HG03378 (cell line): Measurements from ENCODE around the gene MORF4L2.

Source experiments
- ATAC-seq: cut with Tn5 transposase; IDR thresholded peaks from one replicate; pipeline ENCODE4 v1.9.1; 2021; ENCODE audit warnings: mild to moderate bottlenecking, moderate library complexity; ENCODE audit not compliant: unreplicated experiment

Gene MORF4L2, protein sequence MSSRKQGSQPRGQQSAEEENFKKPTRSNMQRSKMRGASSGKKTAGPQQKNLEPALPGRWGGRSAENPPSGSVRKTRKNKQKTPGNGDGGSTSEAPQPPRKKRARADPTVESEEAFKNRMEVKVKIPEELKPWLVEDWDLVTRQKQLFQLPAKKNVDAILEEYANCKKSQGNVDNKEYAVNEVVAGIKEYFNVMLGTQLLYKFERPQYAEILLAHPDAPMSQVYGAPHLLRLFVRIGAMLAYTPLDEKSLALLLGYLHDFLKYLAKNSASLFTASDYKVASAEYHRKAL

DNA sequence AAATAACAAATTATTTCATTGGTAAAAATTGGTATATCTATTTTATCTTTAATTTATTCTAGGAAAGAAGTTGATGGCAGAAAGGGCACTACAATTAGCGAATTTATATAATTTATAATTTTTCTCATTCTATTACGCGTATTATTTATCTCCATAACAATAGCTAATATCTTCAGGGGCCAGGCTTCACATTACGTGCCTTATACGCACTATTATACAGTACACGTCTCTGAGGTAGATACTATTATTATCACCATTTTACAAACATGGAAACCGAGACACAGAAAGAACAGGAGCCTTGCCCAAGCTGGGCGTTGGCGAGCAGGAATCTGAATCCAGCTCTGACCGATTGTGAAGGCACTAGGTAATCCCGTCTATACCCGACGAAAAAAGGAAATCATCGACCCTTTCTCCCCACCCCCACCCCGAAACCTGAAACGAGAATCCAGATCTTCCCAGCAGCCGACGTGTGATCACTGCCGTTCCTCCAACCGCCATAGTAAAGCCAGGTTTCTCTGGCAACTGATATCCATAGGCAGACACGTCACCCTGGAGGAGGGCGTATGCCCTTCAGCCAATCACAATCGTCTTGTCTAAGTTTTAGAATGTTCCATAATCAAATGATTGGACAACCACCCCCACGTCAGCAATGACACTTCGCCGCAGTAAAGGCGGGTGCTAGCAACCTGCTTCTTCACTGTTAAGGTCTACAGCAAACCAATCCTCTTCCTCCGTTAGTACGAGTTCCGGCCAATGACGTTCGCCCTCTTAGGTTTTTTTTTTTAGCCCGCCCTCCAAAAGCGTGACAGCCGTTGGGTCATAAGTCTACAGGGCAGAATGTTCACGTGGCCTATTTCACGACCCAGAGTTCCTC is at the start of gene MORF4L2:
Gene MORF4L2, minus strand, starts transcription at position 501 of the 874 bp plus-strand sequence. CDS start 9,672 bp downstream, outside the sequence.
- ATAC-seq = peak; percentile 96

DNA sequence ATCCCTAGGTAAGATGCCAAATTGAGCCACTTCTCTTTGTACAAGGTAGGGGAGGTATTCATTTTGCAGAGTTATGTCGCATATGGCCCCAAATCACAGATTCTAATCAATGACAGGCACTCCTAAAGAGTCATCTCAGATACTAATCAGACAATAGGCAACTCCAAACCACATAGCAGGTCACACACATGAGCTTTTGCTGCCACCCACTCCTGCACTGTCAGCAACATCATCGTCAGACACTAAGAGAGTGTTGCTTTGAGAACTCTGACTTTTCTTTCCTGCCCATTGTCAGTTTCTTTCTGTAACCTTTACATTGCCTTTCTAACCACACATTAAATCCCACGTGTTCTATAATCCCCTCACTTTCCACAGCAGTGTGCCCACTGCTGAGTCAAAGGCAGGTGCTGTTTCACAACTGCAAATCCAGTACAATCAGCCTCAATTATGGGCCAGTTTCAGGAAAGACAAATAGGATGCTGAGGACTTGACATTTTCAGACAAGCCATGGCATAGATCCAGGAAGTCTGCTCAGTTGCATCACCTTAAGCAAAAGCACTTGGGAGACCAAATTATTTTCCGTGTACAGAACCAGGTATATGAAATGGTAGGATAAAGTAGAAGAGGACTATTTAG is 47.7 kb upstream of the MORF4L2 start:
- ATAC-seq = no peak

DNA sequence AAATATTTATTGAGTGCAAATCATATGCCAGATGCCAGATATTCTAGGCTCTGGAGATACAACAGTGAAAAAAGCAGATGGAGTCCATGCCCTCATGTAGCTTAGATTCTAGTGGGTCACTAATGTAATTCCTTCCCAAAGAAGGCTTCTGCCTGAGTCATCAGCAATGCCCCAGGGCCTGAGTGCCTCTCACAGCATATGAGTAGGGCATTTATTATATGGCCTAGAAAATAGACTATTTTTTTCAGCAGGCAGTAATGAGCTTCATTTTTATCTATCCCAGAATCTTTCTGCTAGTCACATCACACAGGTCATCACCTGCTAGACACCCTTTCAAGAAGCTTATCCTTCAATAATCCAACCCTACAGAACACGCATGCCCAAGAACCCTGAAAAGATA is 46.5 kb upstream of the MORF4L2 start:
- ATAC-seq = no peak

DNA sequence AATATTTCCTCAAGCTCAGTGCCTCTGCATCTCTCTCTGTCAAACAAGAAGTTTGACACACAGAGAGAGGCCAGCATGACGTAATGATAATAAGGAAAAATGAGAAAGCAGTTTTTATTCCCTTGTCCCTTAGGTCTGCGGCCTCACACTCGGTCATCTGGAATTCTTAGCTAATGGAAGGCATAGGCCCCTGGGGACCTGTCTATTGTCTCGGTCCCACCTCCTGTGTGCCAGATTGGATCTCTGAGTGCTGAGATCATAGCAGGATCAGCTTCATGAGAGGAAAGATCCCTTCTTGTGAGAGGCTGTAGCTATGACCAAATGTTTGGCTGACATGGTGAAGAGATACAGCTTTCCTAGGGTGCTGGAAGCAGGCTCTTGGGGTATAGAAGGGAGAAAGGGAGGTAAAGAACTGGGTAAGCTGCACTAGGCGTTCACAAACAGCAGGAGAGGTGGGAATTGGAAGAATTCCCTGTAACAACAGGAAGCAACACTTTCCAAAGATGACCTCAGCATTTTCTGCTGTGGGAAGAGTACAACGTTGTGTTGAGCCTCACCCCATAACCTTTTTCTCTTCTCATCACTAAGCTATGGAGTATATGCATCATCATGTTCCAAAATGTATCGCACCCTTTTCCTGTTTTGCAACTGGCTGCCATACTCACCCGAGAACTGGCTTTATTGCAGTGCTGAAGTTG is 44.4 kb upstream of the MORF4L2 start:
- no peak for ATAC-seq

DNA sequence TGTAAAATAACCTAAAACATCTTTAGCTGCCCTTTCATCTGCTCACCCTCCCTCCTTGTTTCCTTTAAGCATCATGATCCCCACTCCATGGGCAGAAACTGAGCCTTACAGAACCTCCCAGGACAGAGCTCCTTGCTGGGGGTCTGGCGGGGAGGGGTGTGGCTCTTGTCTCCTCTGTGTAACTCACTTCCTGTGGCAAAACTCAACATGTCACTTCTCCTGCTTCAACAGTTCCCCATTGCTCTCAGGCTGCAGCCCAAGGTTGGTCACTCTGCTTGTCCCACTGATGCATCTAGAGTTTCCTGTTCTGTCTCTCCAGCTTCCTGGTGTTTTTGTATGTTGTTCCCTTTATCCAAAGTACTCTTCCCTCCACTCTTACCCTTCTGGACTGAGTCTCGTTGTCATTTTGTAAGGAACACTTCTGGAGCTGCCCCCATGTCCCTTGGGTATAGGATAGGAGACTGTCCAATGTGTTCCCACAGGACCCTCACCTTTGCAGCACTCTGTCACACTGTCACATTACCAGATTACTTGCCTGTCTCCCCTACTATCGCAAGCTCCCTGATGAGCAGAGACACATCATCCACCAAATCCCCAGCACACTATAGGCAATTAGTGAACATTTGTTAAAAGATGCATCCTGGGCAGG is 43.8 kb upstream of the MORF4L2 start:
- no peak for ATAC-seq

DNA sequence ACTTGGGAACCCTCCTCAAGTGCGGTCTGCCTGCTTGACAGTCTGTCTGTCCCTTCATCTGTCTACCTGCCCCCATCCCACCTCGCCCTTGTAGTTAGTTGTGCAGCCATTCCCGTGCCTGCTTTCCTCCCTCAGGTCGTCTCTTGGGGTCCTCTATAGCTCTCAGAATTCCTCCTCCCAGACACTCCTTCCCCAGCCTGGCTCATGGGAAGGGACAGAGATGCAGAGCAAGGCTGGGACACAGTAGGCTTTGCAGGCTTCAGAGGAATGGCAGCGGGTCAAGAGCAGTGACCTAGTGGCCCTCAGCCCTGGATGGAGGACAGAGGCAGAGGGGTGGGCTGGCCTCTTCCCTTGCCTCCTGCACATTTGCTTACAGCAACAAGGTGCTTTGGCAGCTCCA is 42.5 kb upstream of the MORF4L2 start:
- no peak for ATAC-seq

DNA sequence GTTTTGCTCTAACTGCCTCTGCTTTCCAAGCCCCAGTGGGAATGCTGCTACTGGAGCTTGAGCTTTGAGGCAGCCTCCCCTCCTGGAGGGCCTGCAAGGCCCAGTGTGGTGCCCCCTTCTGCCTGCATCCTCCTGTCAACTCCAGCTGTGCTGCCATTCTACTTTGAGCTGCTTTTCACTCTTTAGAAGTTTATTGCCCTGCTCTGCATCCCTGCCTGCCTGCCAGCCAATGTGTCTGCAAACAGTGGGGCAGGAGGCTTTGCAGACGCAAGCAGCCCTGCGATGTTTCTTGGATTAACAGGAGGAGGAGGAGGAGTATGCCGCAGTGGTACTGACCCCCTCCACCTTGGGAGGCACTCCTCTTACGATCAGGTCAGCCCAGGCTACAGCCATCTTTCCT is 40.6 kb upstream of the MORF4L2 start:
- ATAC-seq = no peak

DNA sequence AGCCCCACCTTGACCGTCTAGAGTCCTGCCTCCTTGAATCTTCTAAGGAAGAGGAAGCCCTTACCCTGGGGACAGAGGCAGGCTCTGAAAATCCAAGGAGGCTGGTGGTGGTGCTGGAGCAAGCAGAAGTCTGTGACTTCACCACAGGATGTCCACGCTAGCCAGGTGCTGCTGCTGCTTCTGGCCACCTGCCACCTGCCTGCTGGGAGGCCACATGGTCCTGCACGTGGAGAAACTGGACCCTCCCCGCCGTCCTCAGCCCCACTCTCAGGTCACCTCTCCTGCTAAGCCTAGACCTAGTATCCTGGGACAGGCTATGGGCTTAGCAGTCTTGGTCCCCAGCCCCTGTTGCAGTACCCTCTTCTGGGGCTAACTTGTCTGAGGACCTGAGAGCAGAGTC is 40.0 kb upstream of the MORF4L2 start:
- ATAC-seq = no peak

DNA sequence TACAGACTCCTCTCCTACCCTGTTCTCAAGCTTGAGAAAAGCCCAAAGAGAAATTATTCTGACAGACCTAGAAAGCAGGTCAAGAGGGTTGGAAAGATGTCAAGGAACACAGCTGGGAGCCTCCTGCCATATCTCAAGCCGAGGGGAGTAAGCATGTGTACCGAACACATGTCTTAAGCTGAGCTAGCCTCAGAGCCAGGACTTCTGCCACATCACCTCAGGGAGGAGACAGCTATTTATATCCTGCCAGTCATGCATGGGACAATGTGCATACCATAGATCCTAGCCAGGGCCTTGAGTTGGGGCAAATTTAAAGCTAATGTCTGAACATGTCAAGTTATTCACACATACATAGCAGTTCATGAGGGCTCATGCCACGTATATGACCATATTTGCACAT is 36.0 kb upstream of the MORF4L2 start:
- ATAC-seq = no peak

DNA sequence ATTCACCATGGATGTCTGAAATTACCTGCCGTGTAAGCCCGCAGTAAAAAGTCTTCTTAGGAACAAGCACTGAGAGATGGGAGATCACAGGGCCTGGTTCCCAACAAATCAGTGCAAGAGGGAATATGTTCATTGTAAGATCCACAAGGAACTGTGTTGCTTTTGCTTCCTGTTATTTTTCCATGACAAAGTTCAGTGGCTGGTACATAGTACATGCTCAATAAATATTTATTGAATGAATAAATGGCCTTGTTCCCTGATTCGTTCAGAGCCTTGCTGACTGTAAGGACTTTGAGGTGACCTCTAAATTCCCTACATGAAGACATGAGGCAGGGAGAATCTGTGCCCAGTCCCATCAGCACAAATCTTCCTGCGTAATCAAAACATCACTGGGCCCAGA is 31.6 kb upstream of the MORF4L2 start:
- ATAC-seq = no peak

DNA sequence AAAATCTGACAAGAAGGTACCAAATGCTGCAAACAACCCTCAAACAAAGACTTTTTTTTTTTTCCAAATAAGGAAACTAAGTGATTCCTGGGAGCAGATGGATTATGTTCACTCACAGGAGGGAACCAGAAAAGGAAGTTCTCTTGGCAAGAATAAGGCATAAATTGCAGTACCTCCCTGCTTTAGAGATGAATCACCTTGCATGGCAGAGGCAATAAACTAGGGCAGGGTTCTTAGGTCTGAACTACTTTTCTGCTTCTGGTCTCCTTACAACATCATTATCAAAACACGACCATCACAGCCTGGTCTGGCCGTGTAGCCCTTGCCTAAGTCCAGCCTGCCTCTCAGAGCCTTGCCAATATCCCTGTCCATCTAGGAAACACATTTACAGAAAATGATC is 30.5 kb upstream of the MORF4L2 start:
- no peak for ATAC-seq

DNA sequence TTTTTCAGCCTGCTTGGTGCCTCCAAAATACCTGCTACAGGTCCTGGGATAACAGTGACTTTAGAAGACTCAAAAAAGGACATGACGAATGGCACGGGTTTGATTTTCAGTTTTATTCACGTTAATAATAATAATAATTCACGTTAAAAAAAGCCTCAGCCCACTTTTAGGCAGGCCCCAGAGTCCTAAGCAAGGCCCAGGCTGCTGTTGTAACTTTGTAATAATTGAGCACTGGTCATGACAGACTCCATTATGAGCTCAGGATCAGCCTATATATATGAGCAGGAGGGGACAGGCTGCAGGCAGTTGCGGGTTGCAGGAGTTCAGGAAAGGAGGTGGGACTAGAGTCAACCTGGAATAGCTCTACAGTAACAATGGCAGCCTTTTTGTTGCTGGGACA is 24.1 kb upstream of the MORF4L2 start, which contains the start of gene TMEM31:
Gene TMEM31, plus strand, starts transcription at position 301 of the 400 bp plus-strand sequence. CDS start 1,350 bp downstream, outside the sequence.
- no peak for ATAC-seq

DNA sequence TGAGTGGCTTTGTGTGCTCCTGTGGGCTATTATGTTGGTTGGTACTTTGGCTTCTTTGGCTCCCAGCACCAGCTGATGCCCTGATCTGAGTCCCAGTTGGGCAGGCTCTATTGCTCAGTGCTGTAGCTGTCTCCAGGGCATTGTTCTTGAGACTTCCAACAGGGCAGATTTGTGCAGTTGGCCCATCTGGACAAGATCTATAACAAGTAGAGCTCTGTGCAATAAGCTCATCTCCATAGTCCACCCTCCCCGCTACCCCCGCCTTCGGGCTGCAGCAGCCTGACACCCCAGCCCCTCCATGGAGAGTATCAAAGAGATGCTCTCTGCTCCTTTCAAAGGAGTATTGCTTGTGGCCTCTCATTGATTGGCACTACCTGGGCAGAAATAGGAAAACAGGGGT is 18.4 kb upstream of the MORF4L2 start:
- ATAC-seq = no peak

DNA sequence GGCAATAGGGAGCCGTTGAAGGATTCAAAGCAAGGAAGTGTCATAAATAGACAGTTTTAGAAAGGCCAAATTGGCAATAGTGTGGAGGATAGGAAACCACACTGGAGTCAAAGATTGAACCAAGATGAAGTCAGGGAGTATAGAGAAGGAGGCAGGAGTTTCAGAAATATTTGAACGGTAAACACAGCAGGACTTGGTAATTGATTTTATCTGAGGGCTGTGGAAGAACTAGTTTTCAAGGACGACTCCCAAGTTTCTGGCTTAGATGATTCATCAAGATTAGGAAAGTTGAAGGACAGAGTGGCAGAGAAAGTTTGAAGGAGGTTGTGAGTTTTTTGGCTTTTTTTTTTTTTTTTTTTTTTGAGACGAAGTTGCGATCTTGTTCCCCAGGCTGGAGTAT is 12.7 kb upstream of the MORF4L2 start:
- ATAC-seq = no peak

DNA sequence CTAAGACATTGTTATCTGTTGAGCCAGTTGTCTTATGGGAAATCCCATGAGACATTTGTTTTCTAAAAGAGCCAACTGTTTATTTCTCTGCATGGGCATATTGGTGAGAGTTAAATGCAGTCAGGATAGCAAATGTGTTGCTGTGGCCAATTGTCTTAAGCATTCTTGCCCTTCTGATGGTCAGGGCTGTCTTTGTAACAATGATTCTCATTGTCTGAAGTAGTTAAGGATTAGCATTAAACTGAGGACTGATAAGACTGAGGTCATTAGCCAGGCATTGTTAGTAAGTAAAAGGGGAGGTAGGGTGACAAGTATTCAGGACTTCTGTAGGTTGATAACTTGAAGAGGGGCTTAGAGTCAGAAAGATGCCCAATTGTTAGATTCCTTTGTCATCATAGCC is 11.2 kb upstream of the MORF4L2 start:
- no peak for ATAC-seq

DNA sequence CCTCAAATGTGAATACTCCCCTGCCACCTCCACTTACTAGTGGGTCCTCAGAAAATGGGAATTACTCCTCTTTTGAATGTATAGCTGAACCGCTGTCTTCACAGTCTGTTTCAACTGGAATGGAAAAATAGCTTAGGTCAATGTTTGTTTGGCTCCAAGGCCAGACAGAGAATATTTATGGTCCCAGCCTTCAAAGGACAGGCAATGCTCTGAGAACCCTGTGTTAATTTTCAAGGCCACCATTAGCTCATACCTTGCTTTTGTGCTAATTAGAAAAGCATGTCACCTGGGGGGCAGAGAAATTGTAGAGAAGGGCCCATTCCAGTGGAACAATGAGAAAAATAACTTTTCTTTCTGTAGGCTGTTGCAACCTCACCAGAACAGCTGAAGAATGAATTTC is 4.6 kb upstream of the MORF4L2 start:
- no peak for ATAC-seq

DNA sequence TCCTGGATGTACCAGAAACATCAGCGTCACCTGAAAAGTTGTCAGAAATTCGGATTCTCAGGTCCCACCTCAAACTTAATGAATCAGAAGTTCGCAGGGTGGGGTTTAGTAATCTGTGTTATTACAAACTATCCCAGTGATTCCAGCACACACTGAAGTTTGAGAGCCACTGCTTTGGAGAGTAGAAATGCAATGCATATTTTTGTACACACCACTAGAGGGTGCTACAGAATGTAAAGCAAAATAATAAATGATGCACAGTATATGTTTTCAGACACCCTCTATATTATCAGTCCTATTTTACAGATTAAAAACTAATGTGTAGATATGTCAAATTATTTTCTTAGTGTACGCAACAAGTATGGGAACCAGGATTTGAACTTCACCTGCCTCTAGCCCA is 2.4 kb upstream of the MORF4L2 start:
- ATAC-seq = no peak

DNA sequence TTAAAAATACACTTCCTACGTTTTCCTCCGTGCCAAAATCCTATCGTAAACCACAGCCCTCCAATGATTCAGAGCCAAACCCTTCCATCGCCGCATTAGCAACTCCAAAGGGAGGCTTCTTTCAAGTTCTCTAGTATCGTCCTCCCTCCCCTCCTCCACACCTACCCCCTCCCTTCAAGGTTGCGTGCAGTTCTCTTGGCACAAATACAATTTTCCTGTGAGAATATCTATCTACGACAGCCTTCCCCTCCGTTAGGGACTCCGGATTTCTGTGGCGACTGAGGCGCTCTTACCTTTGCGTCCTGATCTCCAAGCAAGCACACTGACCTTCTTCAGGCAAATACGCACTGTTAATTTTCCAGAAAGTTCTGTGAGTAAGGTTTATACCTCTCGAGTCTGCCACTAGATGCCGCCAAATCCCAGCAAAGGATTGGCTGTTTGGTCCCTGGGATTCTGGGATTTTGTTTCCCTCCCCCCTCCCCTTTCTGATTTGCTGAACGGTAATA is 1.2 kb upstream of the MORF4L2 start:
- no peak for ATAC-seq

DNA sequence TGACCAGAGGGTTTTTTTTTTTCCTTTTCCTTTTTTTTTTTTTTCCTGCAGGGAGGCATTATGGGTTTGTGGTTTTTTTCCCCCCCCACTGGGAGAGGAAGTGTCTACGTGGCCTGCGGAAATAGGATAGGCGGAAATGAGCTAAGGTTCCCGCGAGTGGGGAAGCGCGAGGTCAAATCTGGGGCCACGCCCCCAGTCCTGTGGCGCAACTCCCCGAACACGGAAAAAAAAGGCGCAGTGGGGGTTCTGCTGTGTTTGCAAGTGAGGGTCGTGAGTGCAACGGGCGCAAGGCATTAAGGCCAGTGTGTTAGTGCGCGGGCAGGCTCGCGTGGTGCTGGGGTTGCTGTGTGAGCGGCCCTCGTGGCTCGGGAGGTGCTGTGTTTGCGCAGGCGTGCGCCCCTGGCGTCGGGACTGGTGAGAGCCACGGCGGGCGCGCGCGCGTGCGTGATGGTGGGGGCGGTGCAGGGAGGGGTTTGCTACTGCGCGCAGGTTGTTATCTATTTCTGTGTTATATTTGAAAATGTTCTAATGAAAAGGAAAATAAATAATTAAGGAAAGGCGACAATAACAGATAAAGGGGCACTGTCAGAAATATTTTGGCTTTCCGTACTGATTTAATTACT is 685 bp upstream of the MORF4L2 start:
- peak; percentile 36 for ATAC-seq

DNA sequence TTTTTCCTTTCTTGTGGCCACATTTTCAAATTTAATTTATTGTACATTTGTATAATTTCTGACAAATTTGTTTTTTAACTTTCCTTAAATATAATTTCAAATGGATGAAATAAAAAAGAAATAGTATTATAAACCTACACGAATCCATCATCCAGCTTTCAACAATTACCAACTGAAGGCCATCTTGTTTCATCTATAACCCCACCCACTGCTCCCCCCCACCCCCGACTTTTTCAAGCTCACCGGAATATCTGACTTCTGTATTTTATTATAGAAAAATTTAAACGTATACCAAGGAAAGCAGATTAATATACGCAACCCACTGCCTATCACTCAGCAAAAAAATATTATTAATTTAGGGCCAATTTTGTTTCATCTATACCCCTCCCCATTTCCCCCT is 1.1 kb downstream of the MORF4L2 start:
- ATAC-seq = no peak
